Parathyroid adenoma (tissue), 2 donors: ENCODE results near the gene APRT.

Experiments
- H2AFZ ChIP-seq: fragments of 300-600 bp; sonication (generic); one replicate; pipeline ENCODE4 v1.7.0; 2017; ENCODE audit warnings: antibody characterized with exemption, mild to moderate bottlenecking
- H3K27ac ChIP-seq: fragments of 300-600 bp; sonication (generic); one replicate; pipeline ENCODE4 v1.7.0; 2017
- H3K27me3 ChIP-seq: fragments of 300-600 bp; sonication (generic); one replicate; pipeline ENCODE4 v1.7.0; 2017; ENCODE audit warnings: low read length; ENCODE audit not compliant: control insufficient read depth, insufficient read depth
- H3K36me3 ChIP-seq: fragments of 300-600 bp; sonication (generic); one replicate; pipeline ENCODE4 v1.7.0; 2017; ENCODE audit warnings: low read length; ENCODE audit not compliant: control insufficient read depth, insufficient read depth
- H3K4me1 ChIP-seq: fragments of 300-600 bp; sonication (generic); one replicate; pipeline ENCODE4 v1.7.0; 2017; ENCODE audit warnings: control low read depth
- H3K4me2 ChIP-seq: fragments of 300-600 bp; sonication (generic); one replicate; pipeline ENCODE4 v1.7.0; 2017; ENCODE audit warnings: low read length
- H3K4me3 ChIP-seq: fragments of 300-600 bp; sonication (generic); one replicate; pipeline ENCODE4 v1.7.0; 2017; ENCODE audit warnings: low read depth, low read length
- H3K79me2 ChIP-seq: fragments of 300-600 bp; sonication (generic); one replicate; pipeline ENCODE4 v1.7.0; 2017; ENCODE audit warnings: control low read depth
- H3K9ac ChIP-seq: fragments of 300-600 bp; sonication (generic); one replicate; pipeline ENCODE4 v1.7.0; 2017; ENCODE audit warnings: mild to moderate bottlenecking
- H3K9me3 ChIP-seq: fragments of 300-600 bp; sonication (generic); one replicate; pipeline ENCODE4 v1.7.0; 2017; ENCODE audit warnings: low read length; ENCODE audit not compliant: control insufficient read depth
- CTCF ChIP-seq: fragments of 300-600 bp; sonication (generic); IDR thresholded peaks from one replicate; pipeline ENCODE4 v1.7.0; 2017; ENCODE audit warnings: antibody characterized with exemption, mild to moderate bottlenecking
- donor health status: primary hyperparathyroidism.

Gene APRT

GRCh38 chr16:88783391-88784073, 28.2 kb downstream of the APRT start:
- TF ChIP-seq CTCF: no peak
- peak overlapping the region; percentile 34 for H3K4me3 ChIP-seq
- H3K4me1 ChIP-seq: no peaks in the 10 kb centered on the region

GRCh38 chr16:88782454-88783390, 29.0 kb downstream of the APRT start:
- no peaks in the 10 kb centered on the region for H3K4me1 ChIP-seq
- peaks cover 7% of the 10 kb centered on the region for H3K79me2 ChIP-seq
- no peak overlapping the region for H3K4me3 ChIP-seq
- H2AFZ ChIP-seq: no peak overlapping the region
- H3K9ac ChIP-seq: no peak overlapping the region
- no peaks in the 10 kb centered on the region for H3K27me3 ChIP-seq
- no peaks in the 10 kb centered on the region for H3K9me3 ChIP-seq
- no peak overlapping the region for H3K4me2 ChIP-seq
- no peak for TF ChIP-seq CTCF
- peak overlapping the region; percentile 49 for H3K27ac ChIP-seq
- H3K36me3 ChIP-seq: no peaks in the 10 kb centered on the region

More at GRCh38 chr16:88783391-88784073, 28.2 kb downstream of the APRT start:
- H3K36me3 ChIP-seq: no peaks in the 10 kb centered on the region
- no peak overlapping the region for H3K9ac ChIP-seq
- no peaks in the 10 kb centered on the region for H3K27me3 ChIP-seq
- peak overlapping the region; percentile 49 for H3K27ac ChIP-seq
- H3K4me2 ChIP-seq: peak overlapping the region; percentile 32
- H3K79me2 ChIP-seq: peaks cover 7% of the 10 kb centered on the region
- no peaks in the 10 kb centered on the region for H3K9me3 ChIP-seq
- H2AFZ ChIP-seq: no peak overlapping the region

- H3K27me3 ChIP-seq: no peaks in the 10 kb centered on the region
- no peak overlapping the region for H3K9ac ChIP-seq
- H2AFZ ChIP-seq: no peak overlapping the region
- no peaks in the 10 kb centered on the region for H3K4me1 ChIP-seq
- H3K79me2 ChIP-seq: peaks cover 7% of the 10 kb centered on the region
- TF ChIP-seq CTCF: no peak
- no peak overlapping the region for H3K27ac ChIP-seq
- no peaks in the 10 kb centered on the region for H3K9me3 ChIP-seq
- H3K4me2 ChIP-seq: no peak overlapping the region
- H3K4me3 ChIP-seq: no peak overlapping the region
- no peaks in the 10 kb centered on the region for H3K36me3 ChIP-seq
Measured at GRCh38 chr16:88781140-88782077, 30.3 kb downstream of the APRT start.

- Histone ChIP-seq H3K9ac (no peak overlapping the region), H3K27ac (no peak overlapping the region), H3K9me3 (no peaks in the 10 kb centered on the region), H3K4me3 (no peak overlapping the region), H2AFZ (no peak overlapping the region), H3K27me3 (no peaks in the 10 kb centered on the region), H3K79me2 (peaks cover 7% of the 10 kb centered on the region), H3K36me3 (no peaks in the 10 kb centered on the region), H3K4me1 (no peaks in the 10 kb centered on the region), H3K4me2 (no peak overlapping the region)
- no peak for TF ChIP-seq CTCF
Measured at GRCh38 chr16:88780142-88781062, 31.3 kb downstream of the APRT start.
